Lower leg skin (tissue), 3 donors: ENCODE results near the gene PTPRN2.

Experiments
- POLR2A ChIP-seq, 2 donors: fragments of 450-650 bp; IDR thresholded peaks; one replicate each; pipeline ENCODE4 v1.6.1; 2016 to 2017; ENCODE audit warnings: antibody characterized with exemption in 2 of 2, mild to moderate bottlenecking in 1 of 2, moderate library complexity in 1 of 2
- TF ChIP-seq, protein P1 (sequence below), 3 donors: fragments of 450-650 bp; IDR thresholded peaks; one replicate each; pipeline ENCODE4 v1.5.1; 2016; ENCODE audit warnings: antibody characterized with exemption in 3 of 3, mild to moderate bottlenecking in 3 of 3, moderate library complexity in 2 of 3

DNA sequence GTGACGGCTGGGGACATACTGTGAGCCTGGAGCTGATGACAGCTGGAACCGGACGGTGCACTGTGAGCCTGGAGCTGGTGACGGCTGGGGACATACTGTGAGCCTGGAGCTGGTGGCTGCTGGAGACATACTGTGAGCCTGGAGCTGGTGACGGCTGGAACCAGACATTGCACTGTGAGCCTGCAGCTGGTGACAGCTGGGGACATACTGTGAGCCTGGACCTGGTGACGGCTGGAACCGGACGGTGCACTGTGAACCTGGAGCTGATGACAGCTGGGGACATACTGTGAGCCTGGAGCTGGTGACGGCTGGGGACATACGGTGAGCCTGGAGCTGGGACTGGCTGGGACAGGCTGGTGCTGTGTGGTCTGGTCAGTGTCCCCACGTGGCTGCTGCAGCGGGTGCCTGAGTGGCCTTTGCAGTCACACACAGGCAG is 47.9 kb downstream of the PTPRN2 start:
- TF ChIP-seq, protein P1, sequence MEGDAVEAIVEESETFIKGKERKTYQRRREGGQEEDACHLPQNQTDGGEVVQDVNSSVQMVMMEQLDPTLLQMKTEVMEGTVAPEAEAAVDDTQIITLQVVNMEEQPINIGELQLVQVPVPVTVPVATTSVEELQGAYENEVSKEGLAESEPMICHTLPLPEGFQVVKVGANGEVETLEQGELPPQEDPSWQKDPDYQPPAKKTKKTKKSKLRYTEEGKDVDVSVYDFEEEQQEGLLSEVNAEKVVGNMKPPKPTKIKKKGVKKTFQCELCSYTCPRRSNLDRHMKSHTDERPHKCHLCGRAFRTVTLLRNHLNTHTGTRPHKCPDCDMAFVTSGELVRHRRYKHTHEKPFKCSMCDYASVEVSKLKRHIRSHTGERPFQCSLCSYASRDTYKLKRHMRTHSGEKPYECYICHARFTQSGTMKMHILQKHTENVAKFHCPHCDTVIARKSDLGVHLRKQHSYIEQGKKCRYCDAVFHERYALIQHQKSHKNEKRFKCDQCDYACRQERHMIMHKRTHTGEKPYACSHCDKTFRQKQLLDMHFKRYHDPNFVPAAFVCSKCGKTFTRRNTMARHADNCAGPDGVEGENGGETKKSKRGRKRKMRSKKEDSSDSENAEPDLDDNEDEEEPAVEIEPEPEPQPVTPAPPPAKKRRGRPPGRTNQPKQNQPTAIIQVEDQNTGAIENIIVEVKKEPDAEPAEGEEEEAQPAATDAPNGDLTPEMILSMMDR (IDR thresholded peaks at IDR 0.05) = no peak
- TF ChIP-seq POLR2A (IDR thresholded peaks at IDR 0.05) = no peak
